DOHH2 (cell line): ENCODE data around the gene RGS1.

Experiments
- H3F3A ChIP-seq: fragments of 200-600 bp; sonication (generic), shearing (Covaris generic); 2 replicates; pipeline ENCODE4 v1.6.0; 2016; ENCODE audit warnings: antibody characterized with exemption, mild to moderate bottlenecking; ENCODE audit not compliant: control insufficient read depth, insufficient read depth
- H3K27ac ChIP-seq: fragments of 200-600 bp; sonication (generic); 2 replicates; pipeline ENCODE4 v1.5.1; 2014; ENCODE audit warnings: low read depth, mild to moderate bottlenecking, low read length, moderate library complexity
- H3K27me3 ChIP-seq: fragments of 200-600 bp; sonication (generic); 2 replicates; pipeline ENCODE4 v1.6.1; 2014; ENCODE audit warnings: mild to moderate bottlenecking, low read length, mixed read lengths; ENCODE audit not compliant: control insufficient read depth
- H3K36me3 ChIP-seq: fragments of 200-600 bp; sonication (generic); 2 replicates; pipeline ENCODE4 v1.6.1; 2014; ENCODE audit warnings: mild to moderate bottlenecking, low read length, moderate library complexity, mixed read lengths; ENCODE audit not compliant: control insufficient read depth
- H3K4me1 ChIP-seq: fragments of 200-600 bp; sonication (generic); 2 replicates; pipeline ENCODE4 v1.6.1; 2014; ENCODE audit warnings: mild to moderate bottlenecking, low read length, mixed read lengths; ENCODE audit not compliant: control insufficient read depth
- H3K4me2 ChIP-seq: fragments of 200-600 bp; sonication (generic); 2 replicates; pipeline ENCODE4 v1.6.0; 2014; ENCODE audit warnings: mild to moderate bottlenecking, low read length, moderate library complexity
- H3K4me3 ChIP-seq: fragments of 200-600 bp; sonication (generic); 2 replicates; pipeline ENCODE4 v1.5.1; 2014; ENCODE audit warnings: mild to moderate bottlenecking, low read length, mixed read lengths
- H3K79me2 ChIP-seq: fragments of 200-600 bp; sonication (generic); 2 replicates; pipeline ENCODE4 v1.6.1; 2014; ENCODE audit warnings: mild to moderate bottlenecking, low read length, mixed read lengths; ENCODE audit not compliant: control insufficient read depth
- H3K9me2 ChIP-seq: fragments of 200-600 bp; sonication (generic); replicated peaks from 2 replicates; pipeline ENCODE4 v1.6.1; 2014; ENCODE audit warnings: mild to moderate bottlenecking, low read length, mixed read lengths; ENCODE audit not compliant: control insufficient read depth
- H3K9me3 ChIP-seq: fragments of 200-600 bp; sonication (generic); 2 replicates; pipeline ENCODE4 v1.6.1; 2014; ENCODE audit warnings: antibody characterized with exemption, low read length, mixed read lengths; ENCODE audit not compliant: control insufficient read depth, insufficient read depth
- H4K20me1 ChIP-seq: fragments of 200-600 bp; sonication (generic); 2 replicates; pipeline ENCODE4 v1.6.0; 2014; ENCODE audit warnings: low read depth, mild to moderate bottlenecking, antibody characterized with exemption, low read length, moderate library complexity; ENCODE audit not compliant: control insufficient read depth, insufficient read depth
- EZH2phosphoT487 ChIP-seq: fragments of 200-600 bp; sonication (generic); IDR thresholded peaks from 2 replicates; pipeline ENCODE4 v1.6.1; 2017; ENCODE audit warnings: borderline replicate concordance, mild to moderate bottlenecking, antibody characterized with exemption, low read length, moderate library complexity, mixed read lengths
- TF ChIP-seq, protein P1 (sequence below): fragments of 200-600 bp; sonication (generic); IDR thresholded peaks from one replicate; pipeline ENCODE4 v1.5.1; 2014; ENCODE audit warnings: antibody characterized with exemption, mild to moderate bottlenecking, low read depth, low read length; ENCODE audit not compliant: poor library complexity, severe bottlenecking

RGS1 gene

GRCh38 chr1:192609110-192610079, 33.8 kb downstream of the RGS1 start:
- Histone ChIP-seq H3K79me2 (no peaks in the 10 kb centered on the region), H4K20me1 (no peaks in the 10 kb centered on the region), H3K4me3 (peak overlapping the region; percentile 34), H3K27ac (peak overlapping the region; percentile 57), H3K4me1 (peaks cover 82% of the 10 kb centered on the region), H3K9me3 (no peaks in the 10 kb centered on the region), H3K36me3 (no peaks in the 10 kb centered on the region), H3K9me2 (no peaks in the 10 kb centered on the region), H3F3A (peaks cover 21% of the 10 kb centered on the region), H3K4me2 (peak overlapping the region; percentile 54), H3K27me3 (no peaks in the 10 kb centered on the region)
- TF ChIP-seq, protein P1, sequence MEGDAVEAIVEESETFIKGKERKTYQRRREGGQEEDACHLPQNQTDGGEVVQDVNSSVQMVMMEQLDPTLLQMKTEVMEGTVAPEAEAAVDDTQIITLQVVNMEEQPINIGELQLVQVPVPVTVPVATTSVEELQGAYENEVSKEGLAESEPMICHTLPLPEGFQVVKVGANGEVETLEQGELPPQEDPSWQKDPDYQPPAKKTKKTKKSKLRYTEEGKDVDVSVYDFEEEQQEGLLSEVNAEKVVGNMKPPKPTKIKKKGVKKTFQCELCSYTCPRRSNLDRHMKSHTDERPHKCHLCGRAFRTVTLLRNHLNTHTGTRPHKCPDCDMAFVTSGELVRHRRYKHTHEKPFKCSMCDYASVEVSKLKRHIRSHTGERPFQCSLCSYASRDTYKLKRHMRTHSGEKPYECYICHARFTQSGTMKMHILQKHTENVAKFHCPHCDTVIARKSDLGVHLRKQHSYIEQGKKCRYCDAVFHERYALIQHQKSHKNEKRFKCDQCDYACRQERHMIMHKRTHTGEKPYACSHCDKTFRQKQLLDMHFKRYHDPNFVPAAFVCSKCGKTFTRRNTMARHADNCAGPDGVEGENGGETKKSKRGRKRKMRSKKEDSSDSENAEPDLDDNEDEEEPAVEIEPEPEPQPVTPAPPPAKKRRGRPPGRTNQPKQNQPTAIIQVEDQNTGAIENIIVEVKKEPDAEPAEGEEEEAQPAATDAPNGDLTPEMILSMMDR: no peak
- no peak for TF ChIP-seq EZH2phosphoT487

DNA sequence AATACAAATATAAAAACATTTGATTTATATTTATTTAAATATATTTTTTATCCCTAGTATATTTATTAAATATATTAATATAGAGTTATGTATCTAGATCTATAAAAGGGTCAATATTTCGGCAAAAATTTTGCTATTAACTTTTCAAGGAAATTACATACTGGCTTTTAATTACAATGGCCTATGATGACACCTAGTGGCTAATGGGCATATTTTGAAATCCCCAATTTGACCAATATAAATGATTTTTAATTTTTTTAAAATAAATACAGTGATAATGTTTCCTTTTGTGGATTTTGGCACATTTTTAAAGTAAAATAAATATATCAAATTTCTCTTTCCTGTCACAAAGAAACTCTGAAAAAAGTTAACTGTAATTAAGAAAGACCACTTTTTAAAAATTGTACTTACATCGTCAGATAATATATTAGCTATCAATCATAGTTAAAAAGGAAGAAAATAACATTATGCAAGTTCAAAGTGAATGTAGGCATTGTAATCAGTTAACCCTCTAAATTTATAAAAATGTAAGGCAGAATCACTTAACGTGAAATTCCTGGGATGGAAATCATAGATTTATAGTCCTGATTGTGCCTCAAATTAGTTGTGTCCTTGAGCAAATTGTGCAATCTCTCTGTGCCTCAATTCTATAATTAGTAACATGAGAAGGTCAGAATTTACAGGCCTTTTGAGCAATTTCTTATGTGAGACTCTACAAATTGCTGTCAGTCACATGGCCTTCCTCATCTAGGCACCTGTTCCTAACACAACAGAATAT, 34.7 kb downstream of the RGS1 start:
- Histone ChIP-seq H3K4me1 (peaks cover 85% of the 10 kb centered on the region), H3K36me3 (no peaks in the 10 kb centered on the region), H3K9me2 (no peaks in the 10 kb centered on the region), H3K9me3 (no peaks in the 10 kb centered on the region), H3K4me3 (peak overlapping the region; percentile 31; the same call in 1 of the 2 replicates), H3K27me3 (no peaks in the 10 kb centered on the region), H3F3A (peaks cover 22% of the 10 kb centered on the region), H3K4me2 (peak overlapping the region; percentile 54), H3K27ac (peak overlapping the region; percentile 71), H4K20me1 (no peaks in the 10 kb centered on the region), H3K79me2 (no peaks in the 10 kb centered on the region)
- TF ChIP-seq, protein P1: no peak
- TF ChIP-seq EZH2phosphoT487: no peak

- H3K9me2 ChIP-seq: no peaks in the 10 kb centered on the region
- H3F3A ChIP-seq: peaks cover 24% of the 10 kb centered on the region
- H3K79me2 ChIP-seq: no peaks in the 10 kb centered on the region
- peaks cover 73% of the 10 kb centered on the region for H3K4me1 ChIP-seq
- H3K27ac ChIP-seq: peak overlapping the region; percentile 73
- no peaks in the 10 kb centered on the region for H3K27me3 ChIP-seq
- H3K4me3 ChIP-seq: peak overlapping the region; percentile 29
- no peaks in the 10 kb centered on the region for H3K36me3 ChIP-seq
- no peaks in the 10 kb centered on the region for H3K9me3 ChIP-seq
- TF ChIP-seq, protein P1: no peak
- no peak for TF ChIP-seq EZH2phosphoT487
- H4K20me1 ChIP-seq: no peaks in the 10 kb centered on the region
- peak overlapping the region; percentile 47 for H3K4me2 ChIP-seq
These were observed 39.5 kb downstream of the RGS1 start for GRCh38 chr1:192615055-192615454.
